HepG2 (cell line): ENCODE results near the gene ZNF12. TPM values are rescaled to one million over a fixed set of nuclear protein-coding genes. Genes with fewer than 3 reads are reported as not detected.

ENCODE experiments used
- ATF7 ChIP-seq, 2 experiments: fragments of 450-650 bp in 1 of 2; sonication (generic) in 1 of 2; formaldehyde crosslinking in 1 of 2; IDR thresholded peaks; 2 replicates each; pipeline versions ENCODE4 v1.4.0 to v1.6.1; 2016 to 2020; ENCODE audit warnings: antibody characterized with exemption in 1 of 2, mild to moderate bottlenecking in 1 of 2, missing genetic modification reagents in 1 of 2
- BHLHE40 ChIP-seq: IDR thresholded peaks from 2 replicates; pipeline ENCODE4 v1.6.1; 2011; ENCODE audit warnings: low read length, improper control_type of control experiment
- CCAR2 ChIP-seq: fragments of 200-400 bp; formaldehyde crosslinking; optimal IDR thresholded peaks from 2 replicates; pipeline ENCODE3; 2018; ENCODE audit warnings: low read depth, mild to moderate bottlenecking, low read length, moderate library complexity
- CHD4 ChIP-seq: fragments of 200-600 bp; sonication (generic); IDR thresholded peaks from 2 replicates; pipeline ENCODE4 v1.7.0; 2017; ENCODE audit warnings: mild to moderate bottlenecking, low read length, borderline replicate concordance
- ELF1 ChIP-seq: sonication (generic); formaldehyde crosslinking; IDR thresholded peaks from 2 replicates; pipeline ENCODE4 v1.4.0; 2020; ENCODE audit warnings: missing genetic modification reagents
- FOXA3 ChIP-seq: IDR thresholded peaks from 2 replicates; pipeline ENCODE4 v1.6.1; 2016; ENCODE audit warnings: missing genetic modification reagents, missing compliant biosample characterization
- polyA plus RNA-seq, 8 experiments: library from polyadenylated mRNA; depleted of rRNA in 3 of 8; stranded (reverse) in 7 of 8; unstranded in 1 of 8; fragments of >200 nt; fragmentation: Illumina TruSeq in 4 of 8; extraction: Trizol in 4 of 8; gene quantifications; 2 replicates each; pipeline versions ENCODE4 v1.2.1 to v1.2.3, GENCODE V29; 2011 to 2016; ENCODE audit warnings: low read depth in 4 of 8, missing spikeins in 1 of 8, mixed read lengths in 1 of 8; ENCODE audit not compliant: insufficient read depth in 1 of 8
- total RNA-seq, 5 experiments: library from RNA; depleted of rRNA; stranded (reverse); fragments of >200 nt; fragmentation: Illumina TruSeq; extraction: Trizol; gene quantifications; 2 replicates each; pipeline ENCODE4 v1.2.3, GENCODE V29; 2016; ENCODE audit warnings: low read depth in 1 of 5
- TF ChIP-seq, protein P1 (sequence below): sonication (generic); formaldehyde crosslinking; IDR thresholded peaks from 2 replicates; pipeline ENCODE4 v1.5.1; 2020; ENCODE audit warnings: missing genetic modification reagents, mild to moderate bottlenecking, borderline replicate concordance
- TF ChIP-seq, protein P2 (sequence below): sonication (generic); formaldehyde crosslinking; IDR thresholded peaks from 2 replicates; pipeline ENCODE4 v1.5.0; 2020; ENCODE audit warnings: mild to moderate bottlenecking, missing genetic modification reagents, borderline replicate concordance
- TF ChIP-seq, protein P3 (sequence below): sonication (generic); formaldehyde crosslinking; IDR thresholded peaks from 2 replicates; pipeline ENCODE4 v1.4.0; 2020; ENCODE audit warnings: mild to moderate bottlenecking, missing genetic modification reagents

Gene ZNF12
- total and polyA plus RNA-seq, 2 of the 13 experiments (the other 11 are each of a cell fraction or from before 2014, with no cell fraction given), result 21.4 to 22.8 TPM

DNA sequence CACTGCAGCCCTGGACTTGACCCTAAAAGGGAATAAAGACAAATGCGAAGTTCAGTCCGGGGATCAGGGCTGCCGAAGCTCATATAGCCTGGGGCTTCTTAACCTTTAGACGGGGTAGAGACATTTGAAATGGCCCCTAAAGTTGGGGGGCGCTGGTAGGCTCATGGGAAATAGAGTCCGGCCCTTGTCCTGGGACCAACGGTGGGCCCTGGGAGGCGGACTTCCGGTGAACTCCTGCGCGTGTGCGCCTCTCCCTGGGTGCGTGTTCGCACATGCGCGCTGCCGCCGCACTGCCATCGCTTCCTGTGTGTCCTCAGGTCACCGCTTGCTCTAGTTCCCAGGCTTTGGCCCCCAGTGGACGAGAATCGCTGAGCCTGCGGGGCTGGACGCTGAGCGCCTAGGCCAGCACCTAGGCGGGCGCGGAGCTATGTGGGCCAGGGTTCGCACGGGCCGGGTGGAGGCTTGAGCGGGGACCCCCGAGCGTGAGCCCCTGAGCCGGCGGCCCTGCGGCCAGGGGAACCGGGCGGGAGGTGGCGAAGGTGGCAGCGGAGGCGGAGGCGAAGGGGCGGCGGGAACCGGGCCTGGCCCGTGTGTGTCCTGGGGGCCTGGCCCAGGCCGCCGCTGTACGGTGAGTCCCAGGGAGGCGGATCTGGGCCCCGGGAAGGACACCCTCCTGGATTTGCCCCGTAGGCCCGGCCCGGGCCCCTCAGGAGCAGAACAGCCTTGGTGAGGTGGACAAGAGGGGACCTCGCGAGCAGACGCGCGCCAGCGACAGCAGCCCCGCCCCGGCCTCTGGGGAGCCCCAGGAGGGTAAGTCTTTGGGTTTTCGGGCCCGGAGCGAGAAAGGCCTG lies 23.0 kb upstream of the ZNF12 start (continued):
- TF ChIP-seq CHD4, result no peak
- peak; percentile 46 for TF ChIP-seq FOXA3 (CRISPR knock-in tag)
- TF ChIP-seq BHLHE40, result no peak
- TF ChIP-seq, protein P1, sequence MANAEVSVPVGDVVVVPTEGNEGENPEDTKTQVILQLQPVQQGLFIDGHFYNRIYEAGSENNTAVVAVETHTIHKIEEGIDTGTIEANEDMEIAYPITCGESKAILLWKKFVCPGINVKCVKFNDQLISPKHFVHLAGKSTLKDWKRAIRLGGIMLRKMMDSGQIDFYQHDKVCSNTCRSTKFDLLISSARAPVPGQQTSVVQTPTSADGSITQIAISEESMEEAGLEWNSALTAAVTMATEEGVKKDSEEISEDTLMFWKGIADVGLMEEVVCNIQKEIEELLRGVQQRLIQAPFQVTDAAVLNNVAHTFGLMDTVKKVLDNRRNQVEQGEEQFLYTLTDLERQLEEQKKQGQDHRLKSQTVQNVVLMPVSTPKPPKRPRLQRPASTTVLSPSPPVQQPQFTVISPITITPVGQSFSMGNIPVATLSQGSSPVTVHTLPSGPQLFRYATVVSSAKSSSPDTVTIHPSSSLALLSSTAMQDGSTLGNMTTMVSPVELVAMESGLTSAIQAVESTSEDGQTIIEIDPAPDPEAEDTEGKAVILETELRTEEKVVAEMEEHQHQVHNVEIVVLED, result peak; percentile 79
- TF ChIP-seq, protein P2, sequence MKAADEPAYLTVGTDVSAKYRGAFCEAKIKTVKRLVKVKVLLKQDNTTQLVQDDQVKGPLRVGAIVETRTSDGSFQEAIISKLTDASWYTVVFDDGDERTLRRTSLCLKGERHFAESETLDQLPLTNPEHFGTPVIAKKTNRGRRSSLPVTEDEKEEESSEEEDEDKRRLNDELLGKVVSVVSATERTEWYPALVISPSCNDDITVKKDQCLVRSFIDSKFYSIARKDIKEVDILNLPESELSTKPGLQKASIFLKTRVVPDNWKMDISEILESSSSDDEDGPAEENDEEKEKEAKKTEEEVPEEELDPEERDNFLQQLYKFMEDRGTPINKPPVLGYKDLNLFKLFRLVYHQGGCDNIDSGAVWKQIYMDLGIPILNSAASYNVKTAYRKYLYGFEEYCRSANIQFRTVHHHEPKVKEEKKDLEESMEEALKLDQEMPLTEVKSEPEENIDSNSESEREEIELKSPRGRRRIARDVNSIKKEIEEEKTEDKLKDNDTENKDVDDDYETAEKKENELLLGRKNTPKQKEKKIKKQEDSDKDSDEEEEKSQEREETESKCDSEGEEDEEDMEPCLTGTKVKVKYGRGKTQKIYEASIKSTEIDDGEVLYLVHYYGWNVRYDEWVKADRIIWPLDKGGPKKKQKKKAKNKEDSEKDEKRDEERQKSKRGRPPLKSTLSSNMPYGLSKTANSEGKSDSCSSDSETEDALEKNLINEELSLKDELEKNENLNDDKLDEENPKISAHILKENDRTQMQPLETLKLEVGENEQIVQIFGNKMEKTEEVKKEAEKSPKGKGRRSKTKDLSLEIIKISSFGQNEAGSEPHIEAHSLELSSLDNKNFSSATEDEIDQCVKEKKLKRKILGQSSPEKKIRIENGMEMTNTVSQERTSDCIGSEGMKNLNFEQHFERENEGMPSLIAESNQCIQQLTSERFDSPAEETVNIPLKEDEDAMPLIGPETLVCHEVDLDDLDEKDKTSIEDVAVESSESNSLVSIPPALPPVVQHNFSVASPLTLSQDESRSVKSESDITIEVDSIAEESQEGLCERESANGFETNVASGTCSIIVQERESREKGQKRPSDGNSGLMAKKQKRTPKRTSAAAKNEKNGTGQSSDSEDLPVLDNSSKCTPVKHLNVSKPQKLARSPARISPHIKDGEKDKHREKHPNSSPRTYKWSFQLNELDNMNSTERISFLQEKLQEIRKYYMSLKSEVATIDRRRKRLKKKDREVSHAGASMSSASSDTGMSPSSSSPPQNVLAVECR (CRISPR knock-in tag), result peak; percentile 96
- TF ChIP-seq, protein P3, sequence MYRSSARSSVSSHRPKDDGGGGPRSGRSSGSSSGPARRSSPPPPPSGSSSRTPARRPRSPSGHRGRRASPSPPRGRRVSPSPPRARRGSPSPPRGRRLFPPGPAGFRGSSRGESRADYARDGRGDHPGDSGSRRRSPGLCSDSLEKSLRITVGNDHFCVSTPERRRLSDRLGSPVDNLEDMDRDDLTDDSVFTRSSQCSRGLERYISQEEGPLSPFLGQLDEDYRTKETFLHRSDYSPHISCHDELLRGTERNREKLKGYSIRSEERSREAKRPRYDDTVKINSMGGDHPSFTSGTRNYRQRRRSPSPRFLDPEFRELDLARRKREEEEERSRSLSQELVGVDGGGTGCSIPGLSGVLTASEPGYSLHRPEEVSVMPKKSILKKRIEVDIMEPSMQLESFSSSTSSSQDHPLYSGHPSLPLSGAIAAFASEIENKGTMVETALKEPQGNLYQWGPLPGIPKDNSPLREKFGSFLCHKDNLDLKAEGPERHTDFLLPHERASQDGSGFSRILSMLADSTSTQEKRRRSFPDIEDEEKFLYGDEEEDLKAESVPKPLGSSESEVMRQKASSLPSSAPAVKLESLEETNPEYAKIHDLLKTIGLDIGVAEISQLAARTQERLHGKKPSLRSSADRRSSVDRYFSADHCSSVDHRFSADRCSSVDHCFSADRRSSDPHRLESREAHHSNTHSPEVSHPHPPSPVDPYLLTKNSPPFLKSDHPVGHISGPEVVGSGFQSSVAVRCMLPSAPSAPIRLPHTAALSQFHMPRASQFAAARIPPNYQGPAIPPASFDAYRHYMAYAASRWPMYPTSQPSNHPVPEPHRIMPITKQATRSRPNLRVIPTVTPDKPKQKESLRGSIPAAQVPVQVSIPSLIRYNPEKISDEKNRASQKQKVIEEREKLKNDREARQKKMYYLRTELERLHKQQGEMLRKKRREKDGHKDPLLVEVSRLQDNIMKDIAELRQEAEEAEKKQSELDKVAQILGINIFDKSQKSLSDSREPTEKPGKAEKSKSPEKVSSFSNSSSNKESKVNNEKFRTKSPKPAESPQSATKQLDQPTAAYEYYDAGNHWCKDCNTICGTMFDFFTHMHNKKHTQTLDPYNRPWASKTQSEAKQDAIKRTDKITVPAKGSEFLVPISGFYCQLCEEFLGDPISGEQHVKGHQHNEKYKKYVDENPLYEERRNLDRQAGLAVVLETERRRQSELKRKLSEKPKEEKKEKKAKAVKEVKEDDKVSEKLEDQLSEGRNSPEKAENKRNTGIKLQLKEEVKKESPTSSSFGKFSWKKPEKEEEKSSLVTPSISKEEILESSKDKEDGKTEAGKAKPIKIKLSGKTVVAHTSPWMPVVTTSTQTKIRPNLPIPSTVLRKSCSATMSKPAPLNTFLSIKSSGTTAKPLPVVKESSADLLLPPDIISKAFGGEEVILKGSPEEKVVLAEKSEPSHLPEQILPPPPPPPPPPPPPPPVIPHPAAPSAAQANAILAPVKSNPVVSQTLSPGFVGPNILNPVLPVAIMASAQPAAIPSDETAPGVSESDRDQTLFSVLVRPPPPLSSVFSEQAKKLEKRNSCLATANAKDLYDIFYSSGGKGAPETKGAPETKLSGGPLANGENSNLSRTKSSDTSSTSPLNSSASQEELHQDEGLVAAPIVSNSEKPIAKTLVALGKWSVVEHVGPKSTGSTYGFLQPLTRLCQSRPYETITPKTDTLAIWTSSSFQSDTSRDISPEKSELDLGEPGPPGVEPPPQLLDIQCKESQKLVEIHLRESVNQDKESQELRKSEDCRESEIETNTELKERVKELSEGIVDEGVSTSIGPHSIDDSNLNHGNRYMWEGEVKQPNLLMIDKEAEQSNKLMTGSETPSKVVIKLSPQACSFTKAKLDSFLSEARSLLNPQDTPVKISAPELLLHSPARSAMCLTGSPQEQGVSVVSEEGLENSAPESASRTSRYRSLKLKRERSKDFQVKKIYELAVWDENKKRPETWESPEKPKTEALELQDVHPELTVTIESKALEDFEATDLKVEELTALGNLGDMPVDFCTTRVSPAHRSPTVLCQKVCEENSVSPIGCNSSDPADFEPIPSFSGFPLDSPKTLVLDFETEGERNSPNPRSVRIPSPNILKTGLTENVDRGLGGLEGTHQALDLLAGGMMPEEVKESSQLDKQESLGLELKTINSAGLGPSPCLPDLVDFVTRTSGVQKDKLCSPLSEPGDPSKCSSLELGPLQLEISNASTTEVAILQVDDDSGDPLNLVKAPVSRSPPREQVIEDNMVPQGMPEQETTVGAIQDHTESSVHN (CRISPR knock-in tag), result no peak
- TF ChIP-seq ATF7 (IDR thresholded peaks at IDR 0.05), result no peak
- 0 out of 2 replicates have a peak, but pooled peaks have one; percentile 28 for TF ChIP-seq ATF7 (CRISPR knock-in tag; IDR thresholded peaks at IDR 0.05)
- TF ChIP-seq CCAR2, result no peak
- peak; percentile 94 for TF ChIP-seq ELF1
